HG02973 (cell line): Measurements from ENCODE around the gene TAF7L.

Experiments
- ATAC-seq: cut with Tn5 transposase; IDR thresholded peaks from one replicate; pipeline ENCODE4 v1.9.1; 2021; ENCODE audit warnings: moderate library complexity; ENCODE audit not compliant: unreplicated experiment

The TAF7L gene

DNA sequence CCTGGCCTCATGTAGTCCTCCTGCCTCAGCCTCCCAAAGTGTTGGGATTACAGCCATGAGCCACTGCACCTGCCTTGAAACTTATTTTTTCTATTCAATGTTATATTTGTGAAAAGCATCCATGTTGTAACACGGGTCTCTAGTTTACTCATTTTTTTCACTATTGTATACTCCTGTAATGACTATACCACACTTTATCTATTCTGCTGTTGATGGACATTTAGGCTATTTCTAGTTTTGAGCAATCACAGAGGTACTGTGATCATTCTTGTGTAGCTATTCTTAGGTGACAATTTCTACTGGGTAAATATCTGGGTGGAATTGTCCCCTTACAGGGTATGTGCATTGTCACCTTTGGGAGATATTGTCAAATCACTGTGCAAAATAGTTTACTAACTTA, 67.9 kb downstream of the TAF7L start:
- no peak for ATAC-seq

DNA sequence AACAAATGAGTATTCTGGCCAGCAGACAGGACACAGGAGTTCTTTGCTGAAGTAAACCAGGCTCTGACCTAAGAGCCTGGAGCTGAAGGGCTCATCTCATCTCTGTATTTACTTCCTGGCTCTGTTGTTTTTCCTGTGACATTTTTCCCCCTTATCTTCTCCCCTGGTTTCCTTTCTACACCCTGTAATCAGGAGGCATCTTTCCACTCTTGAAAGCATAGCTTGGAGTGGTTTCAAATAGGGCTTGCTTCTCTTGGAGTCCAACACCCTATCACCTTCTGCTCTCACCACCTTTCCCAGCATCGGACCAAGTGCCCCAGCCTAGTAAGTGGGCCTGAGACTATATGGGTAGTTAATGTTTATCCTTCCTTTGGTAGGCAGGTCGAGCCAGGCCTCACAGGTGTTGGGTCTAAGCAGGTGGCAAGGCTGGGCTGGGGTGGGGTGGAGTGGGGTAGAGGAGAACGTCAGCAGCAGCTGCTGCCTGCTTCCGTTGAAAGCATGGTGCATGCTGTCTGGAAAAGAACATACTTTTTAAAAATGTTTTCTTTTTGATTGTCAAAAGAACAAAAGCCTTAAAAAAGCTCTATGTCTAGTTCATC, 70.4 kb downstream of the TAF7L start:
- no peak for ATAC-seq

DNA sequence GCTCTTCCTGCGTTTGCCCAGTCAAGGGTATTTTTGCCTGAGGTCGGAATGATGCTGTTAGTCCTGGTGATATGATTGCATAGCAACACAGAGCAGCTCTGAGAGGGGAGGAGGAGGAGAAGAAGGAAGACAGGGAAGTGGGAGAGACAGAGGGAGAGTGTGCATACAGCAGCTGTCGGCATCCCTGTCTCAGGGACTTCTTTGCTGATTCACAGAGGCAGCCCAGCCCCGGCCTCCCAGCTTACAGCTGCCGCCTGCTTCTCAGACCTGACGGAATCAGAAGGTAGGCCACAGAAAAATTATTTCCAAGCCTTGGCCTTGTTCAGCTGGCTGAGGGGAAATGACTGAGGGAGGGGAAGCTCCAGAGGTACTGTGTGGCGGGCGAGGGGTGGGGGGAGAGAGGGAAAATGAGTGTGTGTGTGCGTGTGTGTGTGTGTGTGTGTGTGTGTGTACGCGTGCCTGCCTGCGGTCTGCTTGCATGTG, 71.2 kb downstream of the TAF7L start:
- ATAC-seq, result no peak

DNA sequence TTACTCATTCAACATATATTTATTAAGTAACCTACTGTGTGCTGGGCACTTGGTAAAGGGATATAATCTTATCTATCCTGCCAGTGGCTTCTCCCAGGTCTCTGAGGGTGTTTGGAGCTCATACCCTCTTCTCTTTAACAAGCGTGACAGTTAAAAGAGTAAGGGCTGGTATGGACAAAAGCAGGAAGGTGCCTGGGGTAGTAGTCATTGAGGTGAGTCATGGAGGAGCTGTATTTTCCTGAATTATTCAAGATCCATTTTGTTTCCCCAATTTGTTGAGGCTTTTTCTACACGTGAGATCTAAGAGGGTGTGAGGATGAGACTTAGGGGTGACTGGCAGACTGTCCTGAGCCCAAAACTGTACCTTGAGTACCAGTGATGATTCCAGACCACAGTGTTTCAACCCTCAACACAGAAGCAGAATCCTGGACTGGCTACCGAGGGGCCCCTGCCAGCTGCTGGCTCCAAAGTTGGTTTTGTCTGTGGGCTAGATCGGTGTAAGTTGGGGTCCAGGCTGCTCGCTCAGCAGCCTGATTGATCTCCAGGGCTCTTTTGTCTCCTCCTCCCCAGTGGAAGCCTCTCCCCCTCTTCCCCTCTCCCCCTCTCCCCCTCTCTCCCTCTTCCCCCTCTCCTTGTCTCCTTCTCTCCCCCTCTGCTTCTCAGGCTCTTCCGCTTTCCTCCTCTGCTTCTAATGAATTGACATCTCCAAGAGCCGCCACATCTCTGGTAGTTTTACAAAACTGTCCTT, 71.8 kb downstream of the TAF7L start, which contains the start of gene DRP2:
Gene DRP2 (plus strand): TSS at position 671 of the 748 bp plus-strand sequence. CDS start 11,862 bp downstream, outside the sequence.
- ATAC-seq, result no peak
